Activated T-cell treated with anti-CD3 and anti-CD28 coated beads for 24 hours (primary cell): Measurements from ENCODE around the gene PAQR6.

Source experiments
- DNase-seq: peaks from one replicate; pipeline ENCODE4 v3.0.0-alpha.2; 2020; ENCODE audit warnings: low read depth

PAQR6 gene

DNA sequence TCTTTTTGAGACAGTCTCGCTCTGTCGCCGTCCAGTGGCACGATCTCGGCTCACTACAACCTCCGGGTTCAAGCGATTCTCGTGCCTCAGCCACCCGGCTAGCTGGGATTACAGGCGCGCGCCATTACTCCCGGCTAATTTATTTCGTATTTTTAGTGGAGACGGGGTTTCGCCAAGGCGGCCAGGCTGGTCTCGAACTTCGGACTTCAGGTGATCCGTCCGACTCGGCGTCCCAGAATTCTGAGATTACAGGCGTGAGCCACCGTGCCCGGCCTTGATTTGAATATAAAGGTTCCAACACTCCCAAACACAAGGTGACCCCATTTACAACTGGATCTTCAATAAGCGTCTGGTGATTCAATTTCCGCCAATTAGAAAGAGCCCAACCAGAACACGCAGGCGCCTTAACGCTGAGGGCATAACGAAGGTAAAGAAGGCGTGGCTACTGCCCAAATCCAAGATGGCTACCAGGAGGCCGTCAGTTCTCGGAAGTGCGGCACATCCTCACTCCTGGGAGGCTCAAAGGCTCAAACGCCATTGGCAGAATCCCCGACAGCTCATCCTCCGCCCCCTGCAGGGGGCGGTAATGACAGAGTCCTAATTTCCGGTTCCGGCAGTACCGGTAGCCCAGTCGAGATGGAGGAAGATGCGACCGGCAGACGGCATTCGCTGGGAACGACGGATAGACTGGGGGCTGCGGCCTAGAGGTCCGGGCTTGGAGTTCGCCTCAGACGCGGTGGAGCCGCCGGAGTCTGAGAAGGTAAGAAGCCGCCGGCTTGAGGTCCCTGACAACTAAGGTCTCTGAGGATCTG, 54.2 kb downstream of the PAQR6 start, which contains the start of gene SLC25A44:
SLC25A44 (plus strand) TSS at position 617 of the 812 bp plus-strand sequence. CDS start 5,744 bp downstream, outside the sequence.
- DNase-seq, result peak; percentile 96
